ENCODE measurements around the gene KLK6.

KLK6 gene

DNA sequence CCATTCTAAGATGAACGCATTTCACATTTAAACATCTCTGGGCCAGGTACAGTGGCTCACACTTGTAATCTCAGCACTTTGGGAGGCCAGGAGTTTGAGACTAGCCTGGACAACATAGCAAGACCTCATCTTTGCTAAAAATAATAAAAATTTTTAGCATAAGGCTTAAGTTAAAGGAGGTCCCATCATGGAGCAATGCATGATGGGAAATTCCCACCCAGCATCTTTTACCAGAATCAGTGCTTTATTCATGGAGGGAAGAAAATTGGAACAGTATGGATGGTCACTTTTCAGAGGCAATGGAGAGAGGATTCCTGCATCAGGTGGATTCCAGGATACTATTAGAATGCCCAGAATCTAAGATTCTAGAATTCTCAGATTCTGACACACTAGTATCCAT lies 35.9 kb upstream of the KLK6 start:
- Histone ChIP-seq H3K27me3 (replicated peaks; ENCODE audit: control insufficient read depth, insufficient read depth, low read length) (no peaks in the 10 kb centered on the region), H3K36me3 (ENCODE audit: control insufficient read depth, insufficient read depth, low read length) (no peaks in the 10 kb centered on the region), H3K4me3 (replicated peaks; ENCODE audit: low read depth, low read length) (no peak overlapping the region)
- no peak for DNase-seq (ENCODE audit: extremely low read depth, insufficient read length)
- TF ChIP-seq CTCF (IDR thresholded peaks at IDR 0.05; ENCODE audit: insufficient read depth, low read length, poor library complexity, severe bottlenecking), result no peak

GRCh38 chr19:51003316-51003715 lies 33.9 kb upstream of the KLK6 start:
- TF ChIP-seq CTCF (IDR thresholded peaks at IDR 0.05; ENCODE audit: insufficient read depth, low read length, poor library complexity, severe bottlenecking), result no peak
- Histone ChIP-seq H3K27me3 (replicated peaks; ENCODE audit: control insufficient read depth, insufficient read depth, low read length) (no peaks in the 10 kb centered on the region), H3K36me3 (ENCODE audit: control insufficient read depth, insufficient read depth, low read length) (no peaks in the 10 kb centered on the region), H3K4me3 (replicated peaks; ENCODE audit: low read depth, low read length) (no peak overlapping the region)
- no peak for DNase-seq (ENCODE audit: extremely low read depth, insufficient read length)

DNA sequence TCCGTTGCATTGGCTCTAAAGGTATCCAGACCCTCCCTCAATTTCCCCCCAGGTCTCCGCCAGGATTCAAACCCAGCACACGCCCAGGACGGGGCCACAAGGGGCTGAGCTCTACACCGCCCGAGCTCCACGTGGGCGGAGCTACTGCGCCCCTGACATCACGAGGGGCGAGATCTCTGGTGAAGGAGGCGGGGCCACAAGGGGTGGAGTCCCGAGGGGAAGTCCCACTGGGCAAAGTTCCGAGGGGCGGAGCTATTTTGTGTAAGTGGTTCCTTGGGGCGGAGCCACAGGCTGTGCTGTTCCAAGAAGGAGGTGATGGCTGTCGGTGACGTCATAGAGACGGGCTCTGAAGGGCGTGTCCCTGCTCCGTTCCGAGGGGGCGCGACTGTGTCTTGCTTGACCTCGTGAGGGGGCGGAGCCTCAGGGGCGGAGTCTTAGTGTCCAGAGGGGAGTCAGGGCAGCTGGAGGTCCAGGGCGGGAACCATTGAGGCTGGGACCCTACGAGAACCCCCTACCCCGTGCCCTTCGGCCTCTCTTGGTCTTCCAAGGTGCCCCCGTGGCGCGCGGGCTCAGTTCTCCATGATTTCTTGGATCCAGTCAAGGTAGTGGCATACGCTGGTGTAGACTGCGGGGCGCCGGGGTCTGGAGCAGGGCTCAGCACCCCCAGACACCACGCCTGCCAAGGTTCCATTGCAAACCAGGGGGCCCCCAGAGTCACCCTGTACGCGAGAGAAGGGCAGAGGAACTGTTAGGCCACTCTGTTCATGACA lies 33.3 kb upstream of the KLK6 start:
- peak; percentile 40 for DNase-seq (ENCODE audit: extremely low read depth, insufficient read length)
- no peak for TF ChIP-seq CTCF (IDR thresholded peaks at IDR 0.05; ENCODE audit: insufficient read depth, low read length, poor library complexity, severe bottlenecking)
- H3K27me3 ChIP-seq (replicated peaks; ENCODE audit: control insufficient read depth, insufficient read depth, low read length), result 0 out of 2 replicates have a peak, but pooled peaks cover 1% of the 10 kb centered on the region

DNA sequence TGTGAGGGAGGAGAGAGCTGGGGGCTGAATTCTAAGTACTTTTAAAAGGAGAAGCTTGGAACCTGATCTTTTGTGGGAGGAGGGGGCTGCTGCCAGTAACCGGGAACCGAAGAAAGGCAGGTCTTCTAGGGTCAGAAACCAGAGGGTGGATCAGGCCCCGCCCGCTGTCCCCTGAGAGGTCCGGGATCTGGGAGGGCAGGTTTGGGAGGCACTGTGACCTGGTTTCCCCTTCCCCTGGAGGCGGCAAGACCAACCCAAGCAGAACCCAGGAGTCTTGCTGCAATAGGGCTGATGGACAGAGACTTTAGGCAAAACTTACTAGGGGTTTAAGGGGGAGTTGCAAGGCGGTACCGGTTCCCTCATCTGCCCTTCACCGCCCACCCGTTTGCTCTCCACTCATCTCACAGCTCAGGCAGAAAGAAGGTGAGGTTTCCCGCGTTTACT lies 32.7 kb upstream of the KLK6 start:
- Histone ChIP-seq H3K36me3 (ENCODE audit: control insufficient read depth, insufficient read depth, low read length) (no peaks in the 10 kb centered on the region), H3K4me3 (replicated peaks; ENCODE audit: low read depth, low read length) (no peak overlapping the region), H3K27me3 (replicated peaks; ENCODE audit: control insufficient read depth, insufficient read depth, low read length) (0 out of 2 replicates have a peak, but pooled peaks cover 1% of the 10 kb centered on the region)
- TF ChIP-seq CTCF (IDR thresholded peaks at IDR 0.05; ENCODE audit: insufficient read depth, low read length, poor library complexity, severe bottlenecking), result no peak
- DNase-seq (ENCODE audit: extremely low read depth, insufficient read length), result no peak

More for the DNA sequence above, 33.3 kb upstream of the KLK6 start:
- Histone ChIP-seq H3K4me3 (replicated peaks; ENCODE audit: low read depth, low read length) (no peak overlapping the region), H3K36me3 (ENCODE audit: control insufficient read depth, insufficient read depth, low read length) (no peaks in the 10 kb centered on the region)

DNA sequence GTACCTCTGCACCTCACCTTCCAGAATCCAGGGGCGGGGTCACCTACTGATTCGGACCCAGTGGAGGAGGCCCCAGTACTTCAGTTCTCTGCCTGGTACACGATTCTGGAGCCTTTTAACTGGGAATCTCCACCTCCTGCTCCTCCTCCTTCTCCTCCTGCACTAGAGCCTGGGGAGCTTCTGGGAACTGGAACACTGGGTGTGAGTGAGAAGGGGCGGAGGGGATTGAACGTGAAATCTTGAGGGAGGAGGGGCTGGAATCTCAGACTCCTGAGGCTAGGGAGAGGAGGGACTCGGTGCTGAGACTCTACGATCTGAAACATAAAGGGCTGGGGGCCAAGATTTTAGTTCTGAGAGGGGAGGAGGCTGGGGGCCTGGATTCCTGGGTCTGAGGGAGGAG lies 32.1 kb upstream of the KLK6 start, which contains the start of gene KLK8:
TSS of gene KLK8 (minus strand) at position 90 of the 400 bp plus-strand sequence. CDS start 437 bp downstream, outside the sequence.
- Histone ChIP-seq H3K27me3 (replicated peaks; ENCODE audit: control insufficient read depth, insufficient read depth, low read length) (0 out of 2 replicates have a peak, but pooled peaks cover 1% of the 10 kb centered on the region), H3K36me3 (ENCODE audit: control insufficient read depth, insufficient read depth, low read length) (no peaks in the 10 kb centered on the region), H3K4me3 (replicated peaks; ENCODE audit: low read depth, low read length) (no peak within 1 kb of the TSS)
- no peak for TF ChIP-seq CTCF (IDR thresholded peaks at IDR 0.05; ENCODE audit: insufficient read depth, low read length, poor library complexity, severe bottlenecking)
- no peak for DNase-seq (ENCODE audit: extremely low read depth, insufficient read length)

Data from GM06990 (cell line).